ENCODE measurements around the gene FAM3C.
"Not testable (repeated sequence)": the region's sequence is repeated elsewhere in the genome, so short reads cannot be mapped to it uniquely, and the experiment has no call there.

The FAM3C gene

GRCh38 chr7:121431996-121432395, 35.9 kb upstream of the FAM3C start:
- H3K27me3 ChIP-seq (ENCODE audit: control insufficient read depth in 1 of 2, insufficient read depth in 2 of 2, low read length in 2 of 2): no peaks in the 10 kb centered on the region
- no peak overlapping the region for H3K4me3 ChIP-seq (ENCODE audit: low read depth in 1 of 2, low read length in 2 of 2)
- no peaks in the 10 kb centered on the region for H3K36me3 ChIP-seq (ENCODE audit: control insufficient read depth in 1 of 2, insufficient read depth in 2 of 2, low read length in 2 of 2)
- H3K27ac ChIP-seq (ENCODE audit: low read depth, low read length): no peak overlapping the region
- no peaks in the 10 kb centered on the region for H3K9me3 ChIP-seq (ENCODE audit: control insufficient read depth in 1 of 2, low read length in 2 of 2)
- peaks cover 0 to 8% of the 10 kb centered on the region in 2 donors for H3K4me1 ChIP-seq (ENCODE audit: control insufficient read depth in 1 of 2, insufficient read depth in 2 of 2, low read length in 2 of 2)
- no peak overlapping the region for H3K9ac ChIP-seq (ENCODE audit: low read depth in 1 of 2, low read length in 2 of 2)

GRCh38 chr7:121431389-121431995, 35.4 kb upstream of the FAM3C start:
- Histone ChIP-seq H3K4me1 (ENCODE audit: control insufficient read depth in 1 of 2, insufficient read depth in 2 of 2, low read length in 2 of 2) (peaks cover 0 to 8% of the 10 kb centered on the region in 2 donors), H3K27ac (ENCODE audit: low read depth, low read length) (no peak overlapping the region), H3K4me3 (ENCODE audit: low read depth in 1 of 2, low read length in 2 of 2) (no peak overlapping the region), H3K9ac (ENCODE audit: low read depth in 1 of 2, low read length in 2 of 2) (no peak overlapping the region), H3K36me3 (ENCODE audit: control insufficient read depth in 1 of 2, insufficient read depth in 2 of 2, low read length in 2 of 2) (no peaks in the 10 kb centered on the region), H3K27me3 (ENCODE audit: control insufficient read depth in 1 of 2, insufficient read depth in 2 of 2, low read length in 2 of 2) (no peaks in the 10 kb centered on the region), H3K9me3 (ENCODE audit: control insufficient read depth in 1 of 2, low read length in 2 of 2) (no peaks in the 10 kb centered on the region)

- no peaks in the 10 kb centered on the region for H3K27me3 ChIP-seq (ENCODE audit: control insufficient read depth in 1 of 2, insufficient read depth in 2 of 2, low read length in 2 of 2)
- no peaks in the 10 kb centered on the region for H3K36me3 ChIP-seq (ENCODE audit: control insufficient read depth in 1 of 2, insufficient read depth in 2 of 2, low read length in 2 of 2)
These were observed 34.5 kb upstream of the FAM3C start for GRCh38 chr7:121430558-121430957.

GRCh38 chr7:121429798-121430197, 33.7 kb upstream of the FAM3C start:
- no peaks in the 10 kb centered on the region for H3K27me3 ChIP-seq (ENCODE audit: control insufficient read depth in 1 of 2, insufficient read depth in 2 of 2, low read length in 2 of 2)
- H3K9me3 ChIP-seq (ENCODE audit: control insufficient read depth in 1 of 2, low read length in 2 of 2): no peaks in the 10 kb centered on the region
- H3K36me3 ChIP-seq (ENCODE audit: control insufficient read depth in 1 of 2, insufficient read depth in 2 of 2, low read length in 2 of 2): no peaks in the 10 kb centered on the region
- H3K9ac ChIP-seq (ENCODE audit: low read depth in 1 of 2, low read length in 2 of 2): no peak overlapping the region
- peaks cover 0 to 8% of the 10 kb centered on the region in 2 donors for H3K4me1 ChIP-seq (ENCODE audit: control insufficient read depth in 1 of 2, insufficient read depth in 2 of 2, low read length in 2 of 2)
- no peak overlapping the region for H3K4me3 ChIP-seq (ENCODE audit: low read depth in 1 of 2, low read length in 2 of 2)
- H3K27ac ChIP-seq (ENCODE audit: low read depth, low read length): no peak overlapping the region

More at GRCh38 chr7:121430558-121430957, 34.5 kb upstream of the FAM3C start:
- Histone ChIP-seq H3K4me3 (ENCODE audit: low read depth in 1 of 2, low read length in 2 of 2) (no peak overlapping the region), H3K9ac (ENCODE audit: low read depth in 1 of 2, low read length in 2 of 2) (no peak overlapping the region), H3K4me1 (ENCODE audit: control insufficient read depth in 1 of 2, insufficient read depth in 2 of 2, low read length in 2 of 2) (peaks cover 0 to 8% of the 10 kb centered on the region in 2 donors), H3K27ac (ENCODE audit: low read depth, low read length) (no peak overlapping the region), H3K9me3 (ENCODE audit: control insufficient read depth in 1 of 2, low read length in 2 of 2) (no peaks in the 10 kb centered on the region)

- Histone ChIP-seq H3K9me3 (ENCODE audit: control insufficient read depth in 1 of 2, low read length in 2 of 2) (no peaks in the 10 kb centered on the region), H3K9ac (ENCODE audit: low read depth in 1 of 2, low read length in 2 of 2) (no peak overlapping the region), H3K27ac (ENCODE audit: low read depth, low read length) (no peak overlapping the region)
These were observed 32.9 kb upstream of the FAM3C start for GRCh38 chr7:121428855-121429489.

GRCh38 chr7:121421743-121422142, 25.6 kb upstream of the FAM3C start:
- H3K4me3 ChIP-seq (ENCODE audit: low read depth in 1 of 2, low read length in 2 of 2); H3K36me3 ChIP-seq (ENCODE audit: control insufficient read depth in 1 of 2, insufficient read depth in 2 of 2, low read length in 2 of 2); H3K27ac ChIP-seq (ENCODE audit: low read depth, low read length); H3K27me3 ChIP-seq (ENCODE audit: control insufficient read depth in 1 of 2, insufficient read depth in 2 of 2, low read length in 2 of 2); H3K9me3 ChIP-seq (ENCODE audit: control insufficient read depth in 1 of 2, low read length in 2 of 2); H3K9ac ChIP-seq (ENCODE audit: low read depth in 1 of 2, low read length in 2 of 2): not testable (repeated sequence)
- peaks cover 6 to 19% of the 10 kb centered on the region in 2 donors for H3K4me1 ChIP-seq (ENCODE audit: control insufficient read depth in 1 of 2, insufficient read depth in 2 of 2, low read length in 2 of 2)

More at GRCh38 chr7:121428855-121429489, 32.9 kb upstream of the FAM3C start:
- Histone ChIP-seq H3K4me1 (ENCODE audit: control insufficient read depth in 1 of 2, insufficient read depth in 2 of 2, low read length in 2 of 2) (peaks cover 0 to 8% of the 10 kb centered on the region in 2 donors), H3K36me3 (ENCODE audit: control insufficient read depth in 1 of 2, insufficient read depth in 2 of 2, low read length in 2 of 2) (no peaks in the 10 kb centered on the region), H3K4me3 (ENCODE audit: low read depth in 1 of 2, low read length in 2 of 2) (no peak overlapping the region), H3K27me3 (ENCODE audit: control insufficient read depth in 1 of 2, insufficient read depth in 2 of 2, low read length in 2 of 2) (no peaks in the 10 kb centered on the region)

GRCh38 chr7:121420976-121421375, 24.9 kb upstream of the FAM3C start:
- H3K9ac ChIP-seq (ENCODE audit: low read depth in 1 of 2, low read length in 2 of 2): no peak overlapping the region
- H3K27ac ChIP-seq (ENCODE audit: low read depth, low read length): no peak overlapping the region
- no peaks in the 10 kb centered on the region for H3K9me3 ChIP-seq (ENCODE audit: control insufficient read depth in 1 of 2, low read length in 2 of 2)
- H3K4me3 ChIP-seq (ENCODE audit: low read depth in 1 of 2, low read length in 2 of 2): no peak overlapping the region
- H3K4me1 ChIP-seq (ENCODE audit: control insufficient read depth in 1 of 2, insufficient read depth in 2 of 2, low read length in 2 of 2): peaks cover 6 to 19% of the 10 kb centered on the region in 2 donors
- H3K27me3 ChIP-seq (ENCODE audit: control insufficient read depth in 1 of 2, insufficient read depth in 2 of 2, low read length in 2 of 2): no peaks in the 10 kb centered on the region
- H3K36me3 ChIP-seq (ENCODE audit: control insufficient read depth in 1 of 2, insufficient read depth in 2 of 2, low read length in 2 of 2): no peaks in the 10 kb centered on the region

- H3K9me3 ChIP-seq (ENCODE audit: control insufficient read depth in 1 of 2, low read length in 2 of 2): no peaks in the 10 kb centered on the region
- no peaks in the 10 kb centered on the region for H3K36me3 ChIP-seq (ENCODE audit: control insufficient read depth in 1 of 2, insufficient read depth in 2 of 2, low read length in 2 of 2)
- peak overlapping the region; percentile 64 for H3K27ac ChIP-seq (ENCODE audit: low read depth, low read length)
- peaks cover 6 to 19% of the 10 kb centered on the region in 2 donors for H3K4me1 ChIP-seq (ENCODE audit: control insufficient read depth in 1 of 2, insufficient read depth in 2 of 2, low read length in 2 of 2)
- H3K4me3 ChIP-seq (ENCODE audit: low read depth in 1 of 2, low read length in 2 of 2): no peak overlapping the region
- H3K27me3 ChIP-seq (ENCODE audit: control insufficient read depth in 1 of 2, insufficient read depth in 2 of 2, low read length in 2 of 2): peaks cover 0 to under 1% of the 10 kb centered on the region in 2 donors
- no peak overlapping the region for H3K9ac ChIP-seq (ENCODE audit: low read depth in 1 of 2, low read length in 2 of 2)
These were observed 23.4 kb upstream of the FAM3C start for GRCh38 chr7:121419201-121420148.

- no peaks in the 10 kb centered on the region for H3K9me3 ChIP-seq (ENCODE audit: control insufficient read depth in 1 of 2, low read length in 2 of 2)
- H3K27me3 ChIP-seq (ENCODE audit: control insufficient read depth in 1 of 2, insufficient read depth in 2 of 2, low read length in 2 of 2): peaks cover 0 to 3% of the 10 kb centered on the region in 2 donors
- H3K9ac ChIP-seq (ENCODE audit: low read depth in 1 of 2, low read length in 2 of 2): no peak overlapping the region
- H3K4me1 ChIP-seq (ENCODE audit: control insufficient read depth in 1 of 2, insufficient read depth in 2 of 2, low read length in 2 of 2): peaks cover 5 to 18% of the 10 kb centered on the region in 2 donors
- no peak overlapping the region for H3K4me3 ChIP-seq (ENCODE audit: low read depth in 1 of 2, low read length in 2 of 2)
- no peak overlapping the region for H3K27ac ChIP-seq (ENCODE audit: low read depth, low read length)
- H3K36me3 ChIP-seq (ENCODE audit: control insufficient read depth in 1 of 2, insufficient read depth in 2 of 2, low read length in 2 of 2): no peaks in the 10 kb centered on the region
These were observed 20.4 kb upstream of the FAM3C start for GRCh38 chr7:121416533-121416932.

- Histone ChIP-seq H3K27me3 (ENCODE audit: control insufficient read depth in 1 of 2, insufficient read depth in 2 of 2, low read length in 2 of 2) (peaks cover 0 to 3% of the 10 kb centered on the region in 2 donors), H3K36me3 (ENCODE audit: control insufficient read depth in 1 of 2, insufficient read depth in 2 of 2, low read length in 2 of 2) (no peaks in the 10 kb centered on the region), H3K9me3 (ENCODE audit: control insufficient read depth in 1 of 2, low read length in 2 of 2) (no peaks in the 10 kb centered on the region), H3K4me3 (ENCODE audit: low read depth in 1 of 2, low read length in 2 of 2) (no peak overlapping the region), H3K9ac (ENCODE audit: low read depth in 1 of 2, low read length in 2 of 2) (no peak overlapping the region), H3K27ac (ENCODE audit: low read depth, low read length) (no peak overlapping the region), H3K4me1 (ENCODE audit: control insufficient read depth in 1 of 2, insufficient read depth in 2 of 2, low read length in 2 of 2) (peaks cover 0 to 4% of the 10 kb centered on the region in 2 donors)
These were observed 18.3 kb upstream of the FAM3C start for GRCh38 chr7:121414436-121414835.

Measured in duodenal mucosa (tissue), 2 donors.